GM21390 (cell line): ENCODE results near the gene PADI3.
"Not testable (repeated sequence)": the region's sequence is repeated elsewhere in the genome, so short reads cannot be mapped to it uniquely, and the experiment has no call there.

Experiments
- ATAC-seq: cut with Tn5 transposase; IDR thresholded peaks from one replicate; pipeline ENCODE4 v1.9.1; 2021; ENCODE audit not compliant: unreplicated experiment

Gene PADI3

DNA sequence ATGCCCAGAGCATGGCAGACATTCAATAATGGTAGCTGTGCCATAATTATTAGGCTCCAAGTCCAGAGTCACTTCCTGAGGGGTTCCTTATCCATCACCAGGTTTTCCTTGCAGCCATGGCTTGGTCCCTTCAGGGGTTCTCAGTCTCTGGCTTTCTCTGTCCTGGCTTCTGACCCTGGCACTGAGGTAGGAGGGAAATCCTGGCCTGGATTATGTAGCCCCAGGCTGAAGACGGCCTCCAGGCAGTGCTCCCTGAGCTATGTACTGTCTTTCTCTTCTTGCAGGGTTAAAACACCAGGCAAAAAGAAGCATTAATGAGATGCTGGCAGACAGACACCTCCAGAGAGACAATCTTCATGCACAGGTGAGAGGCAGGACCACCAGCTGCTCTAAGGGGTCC is 9.5 kb upstream of the PADI3 start:
- ATAC-seq: no peak

DNA sequence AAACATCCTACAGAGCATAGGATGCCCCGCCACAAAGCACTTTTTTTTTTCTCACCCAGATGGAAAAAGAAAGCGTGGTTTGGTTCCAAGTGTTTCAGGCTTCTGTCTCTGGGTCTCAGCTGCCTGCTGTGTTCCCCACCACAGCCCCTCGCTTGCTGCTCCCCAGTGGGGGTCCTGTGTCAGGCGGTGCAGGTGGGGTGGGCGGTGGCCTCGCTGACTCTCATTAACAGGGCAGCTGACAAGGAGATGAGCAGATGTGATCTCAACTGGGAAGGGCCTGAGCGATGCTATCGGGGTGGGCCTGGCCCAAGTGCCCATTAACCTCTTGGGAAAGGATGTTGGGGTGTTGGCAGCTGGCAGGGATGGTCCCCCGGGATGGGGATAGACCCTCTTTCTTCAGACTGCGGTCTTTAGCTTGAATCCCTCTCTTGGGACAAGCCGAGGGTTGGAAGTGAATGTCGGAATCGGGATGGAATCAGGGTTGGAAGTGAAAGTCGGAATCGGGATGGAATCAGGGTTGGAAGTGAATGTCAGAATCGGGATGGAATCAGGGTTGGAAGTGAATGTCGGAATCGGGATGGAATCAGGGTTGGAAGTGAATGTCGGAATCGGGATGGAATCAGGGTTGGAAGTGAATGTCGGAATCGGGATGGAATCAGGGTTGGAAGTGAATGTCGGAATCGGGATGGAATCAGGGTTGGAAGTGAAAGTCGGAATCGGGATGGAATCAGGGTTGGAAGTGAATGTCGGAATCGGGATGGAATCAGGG is 7.7 kb upstream of the PADI3 start:
- not testable (repeated sequence) for ATAC-seq

DNA sequence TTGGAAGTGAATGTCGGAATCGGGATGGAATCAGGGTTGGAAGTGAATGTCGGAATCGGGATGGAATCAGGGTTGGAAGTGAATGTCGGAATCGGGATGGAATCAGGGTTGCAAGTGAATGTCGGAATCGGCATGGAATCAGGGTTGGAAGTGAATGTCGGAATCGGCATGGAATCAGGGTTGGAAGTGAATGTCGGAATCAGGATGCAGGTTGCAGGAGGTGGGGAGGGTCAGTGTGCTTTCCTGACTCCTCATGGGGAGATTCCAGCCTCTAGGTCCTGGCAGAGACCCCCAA is 7.2 kb upstream of the PADI3 start:
- ATAC-seq: not testable (repeated sequence)

DNA sequence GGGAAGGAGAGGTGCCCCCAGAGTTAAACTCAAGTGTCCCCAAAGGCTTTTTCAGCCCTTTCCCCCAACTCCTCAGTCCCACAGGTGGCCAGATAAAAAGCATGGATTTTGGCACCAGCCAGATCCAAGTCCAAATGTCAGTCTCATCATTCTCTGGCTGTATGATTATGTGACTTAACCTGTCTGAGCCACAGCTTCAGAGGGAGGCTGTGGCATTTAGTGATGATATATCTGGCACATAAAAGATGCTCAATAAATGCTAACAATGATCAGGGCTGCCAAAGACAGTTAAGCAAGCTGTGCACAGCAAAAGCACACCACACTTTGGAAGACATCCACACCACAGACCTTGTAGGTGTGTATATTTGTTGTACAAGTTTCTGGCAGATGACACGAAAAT is 5.6 kb upstream of the PADI3 start:
- no peak for ATAC-seq

DNA sequence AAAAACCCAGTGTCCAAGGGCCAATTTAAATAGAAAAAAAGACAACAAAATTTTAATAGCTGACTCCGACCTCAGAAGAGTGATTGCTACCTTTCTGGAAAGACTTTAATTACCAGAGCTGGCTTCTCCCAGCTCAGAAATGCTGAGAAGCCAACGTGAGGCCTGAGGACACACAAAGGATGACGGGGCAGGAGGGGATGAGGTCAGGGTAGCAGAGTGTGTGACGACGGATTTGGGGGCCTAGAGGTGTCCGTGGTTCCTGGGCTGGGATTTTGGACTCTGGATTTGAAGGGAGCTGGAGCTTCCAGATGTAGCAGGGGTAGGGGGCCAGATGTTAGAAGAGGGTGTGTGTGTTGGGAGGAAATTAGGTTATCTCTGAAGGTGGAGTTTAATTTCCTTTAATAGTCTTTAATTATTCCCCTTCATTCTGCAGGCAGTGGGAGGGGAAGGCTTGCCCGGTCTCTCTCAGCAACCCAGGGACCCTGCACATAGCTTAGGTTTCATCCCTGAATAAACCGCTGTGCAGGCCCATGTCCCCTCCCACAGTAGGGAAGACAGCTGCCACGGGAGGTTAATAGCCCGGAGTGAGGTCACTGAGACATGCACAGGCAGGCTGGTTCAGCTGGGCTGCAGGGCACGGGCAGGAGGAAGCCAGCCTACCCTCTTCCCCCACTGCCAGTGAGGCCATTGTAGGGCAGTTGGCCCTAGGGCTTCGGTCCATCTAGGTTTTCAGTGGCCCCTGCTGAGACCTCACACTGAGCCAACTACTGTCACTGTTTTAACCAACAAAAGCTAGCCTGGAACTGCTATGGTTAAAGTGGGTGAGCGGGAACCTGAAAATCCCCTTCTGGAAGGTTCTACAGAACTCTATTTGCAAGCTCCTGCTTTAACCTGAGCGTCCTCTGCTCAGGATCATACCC is 3.8 kb upstream of the PADI3 start:
- no peak for ATAC-seq

DNA sequence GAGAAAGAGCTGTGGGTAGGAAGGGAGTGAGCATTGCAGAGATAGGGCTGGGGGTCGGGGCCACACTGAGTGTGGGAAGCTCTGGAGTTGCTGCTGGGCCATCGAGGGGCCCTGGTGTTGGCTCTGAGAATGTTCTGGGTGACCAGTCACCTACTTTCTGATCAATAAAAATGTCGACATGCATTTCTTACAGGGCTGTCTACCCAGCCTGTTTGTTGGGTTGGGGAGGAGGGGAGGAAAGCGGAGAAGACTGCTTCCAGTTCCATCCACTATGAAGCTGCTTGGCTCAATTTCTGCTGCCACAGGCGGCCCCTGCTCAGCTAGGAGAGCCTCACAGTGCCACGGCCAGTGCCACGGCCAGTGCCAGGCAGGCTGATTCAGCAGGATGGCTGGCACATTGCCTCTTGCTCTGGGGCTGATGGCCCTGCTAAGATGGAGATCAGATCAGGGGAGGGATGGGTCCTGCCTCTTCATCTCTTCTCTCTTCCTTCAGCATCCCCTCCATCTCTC is 3.0 kb upstream of the PADI3 start:
- no peak for ATAC-seq

DNA sequence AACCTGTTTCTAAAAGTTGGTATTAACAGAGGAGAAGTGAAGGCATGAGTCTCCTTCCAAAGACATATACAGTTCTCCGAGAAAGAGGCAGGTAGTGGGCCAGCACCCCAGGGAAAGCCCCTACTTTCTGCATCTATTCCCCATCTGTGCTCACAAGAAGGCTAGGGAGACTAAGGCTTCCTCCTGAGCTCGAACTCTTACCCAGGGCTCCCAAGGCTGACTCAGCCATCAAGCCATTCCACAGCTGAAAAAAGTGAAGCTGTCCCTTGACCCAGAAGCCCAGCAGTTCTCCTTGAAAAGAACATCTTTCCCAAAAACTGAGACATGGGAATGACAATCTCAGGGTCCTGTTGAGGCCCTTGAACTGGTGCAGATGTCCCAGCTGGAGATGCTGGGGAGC is 1.9 kb upstream of the PADI3 start:
- no peak for ATAC-seq

DNA sequence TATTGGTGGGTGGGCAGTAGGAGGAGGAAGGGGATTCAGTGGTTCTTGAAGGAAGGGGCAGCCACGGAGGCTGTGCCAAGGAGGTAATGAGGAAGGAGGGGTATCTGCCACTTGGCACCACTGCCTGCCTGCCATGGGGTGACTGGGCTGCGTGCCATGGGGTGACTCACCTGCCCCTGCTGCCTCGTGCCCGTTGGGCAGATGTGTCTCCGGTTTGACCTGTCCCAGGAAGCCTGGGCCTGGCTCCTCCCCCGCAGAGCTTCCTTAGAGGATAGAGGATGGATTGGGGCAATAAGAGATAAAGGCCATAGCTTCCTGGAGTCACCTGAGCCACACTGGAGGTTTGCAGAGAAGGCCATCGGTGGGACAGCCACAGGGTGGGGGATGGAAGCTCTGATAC is 1.7 kb downstream of the PADI3 start:
- no peak for ATAC-seq

DNA sequence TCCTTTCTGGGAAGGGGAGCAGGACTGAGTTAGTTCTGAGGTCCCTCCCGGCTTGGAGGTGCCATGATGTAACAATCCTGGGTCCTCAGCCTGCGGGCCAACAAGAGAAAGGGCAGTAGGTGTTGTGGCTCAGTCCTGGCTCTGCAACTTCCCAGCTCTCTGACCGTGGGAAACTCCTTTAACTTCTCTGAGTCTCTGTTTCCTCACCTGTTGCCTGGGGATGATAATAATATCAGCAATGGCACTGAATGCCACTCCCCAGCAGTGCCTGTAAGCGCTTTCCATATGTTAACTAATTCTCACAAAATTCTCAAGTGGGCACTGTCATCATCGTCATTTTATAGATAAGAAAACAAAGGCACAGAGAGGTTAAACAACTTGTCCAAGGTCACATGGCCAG is 2.3 kb downstream of the PADI3 start:
- no peak for ATAC-seq

DNA sequence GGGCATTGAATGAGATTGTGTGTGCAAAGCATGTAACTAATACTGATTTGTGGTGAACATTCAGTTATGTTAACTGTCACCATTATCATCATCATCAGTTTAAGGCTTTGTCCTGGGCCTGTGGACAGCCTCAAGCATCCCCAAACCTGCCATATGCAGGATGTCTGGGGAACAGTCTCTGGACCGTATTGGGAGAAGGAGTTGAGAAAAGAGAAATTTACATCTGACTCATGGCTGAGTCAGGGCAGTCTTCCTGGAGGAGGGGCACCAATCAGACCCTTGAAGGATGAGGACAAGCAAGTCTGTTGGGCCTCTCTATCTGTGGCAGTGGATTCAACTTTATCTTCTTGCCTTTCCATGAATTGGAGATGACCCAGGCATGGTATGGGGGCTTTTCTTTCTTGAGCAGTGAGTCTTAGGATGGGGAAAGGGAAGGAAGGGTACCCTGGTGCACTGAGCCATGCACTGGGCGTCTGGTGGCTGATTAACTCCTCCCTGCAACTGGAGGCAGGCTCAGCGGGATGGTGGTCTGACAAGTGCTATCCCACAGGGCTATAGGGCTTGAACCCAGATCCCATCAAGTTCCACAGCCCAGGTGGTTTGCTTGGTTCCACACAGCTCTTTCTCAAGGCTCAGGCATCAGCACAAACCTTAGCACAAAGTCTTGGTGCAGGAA is 2.9 kb downstream of the PADI3 start:
- no peak for ATAC-seq

DNA sequence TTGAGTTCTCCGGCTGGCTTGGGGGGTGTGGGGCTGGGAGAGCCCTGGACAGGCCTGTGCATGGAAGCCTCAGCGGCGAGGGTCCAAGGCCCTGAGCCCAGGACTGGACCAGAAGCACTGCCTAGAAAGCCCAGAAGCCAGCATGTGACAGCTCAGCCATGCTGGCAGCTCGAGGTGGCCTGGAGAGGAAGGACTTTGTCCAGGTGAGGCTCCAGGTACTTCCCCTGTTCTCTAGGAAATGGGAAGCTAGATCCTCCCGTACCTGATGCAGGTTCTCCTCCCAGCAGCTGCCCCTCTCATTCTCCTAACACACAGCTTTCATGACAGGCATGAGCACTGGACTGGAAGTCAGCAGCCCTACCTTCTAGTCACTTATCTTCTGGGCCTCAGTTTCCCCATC is 6.4 kb downstream of the PADI3 start:
- ATAC-seq: no peak

DNA sequence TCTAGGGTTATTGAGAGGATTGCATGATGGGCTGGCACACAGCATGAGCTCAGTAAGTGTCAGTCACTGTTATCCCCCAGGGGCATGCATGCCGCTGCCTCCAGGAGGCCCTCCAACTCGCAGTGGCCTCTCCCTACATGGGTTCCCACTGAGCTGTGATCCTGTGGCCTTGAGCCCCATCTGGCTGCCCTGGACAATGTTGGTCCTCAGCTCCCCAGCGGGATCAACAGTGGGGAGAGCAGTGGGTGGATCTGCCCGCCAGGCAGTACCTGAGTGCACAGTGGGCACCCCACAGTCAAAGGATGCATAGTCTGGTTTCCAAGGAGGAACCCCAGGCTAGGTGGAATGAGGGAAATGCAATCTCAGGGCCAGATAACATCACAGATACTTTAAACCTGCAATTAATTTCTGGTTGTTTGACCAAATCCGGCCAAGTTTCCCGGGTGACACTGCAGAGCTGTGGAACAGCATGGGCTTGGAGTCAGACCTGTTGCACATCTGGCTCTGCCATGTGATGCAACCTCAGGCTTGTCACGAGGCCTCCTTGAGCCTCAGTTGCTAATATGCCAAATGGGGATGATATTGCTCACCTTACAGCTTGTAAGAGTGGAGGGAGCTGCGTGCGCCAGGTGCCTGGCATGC is 9.3 kb downstream of the PADI3 start:
- no peak for ATAC-seq

DNA sequence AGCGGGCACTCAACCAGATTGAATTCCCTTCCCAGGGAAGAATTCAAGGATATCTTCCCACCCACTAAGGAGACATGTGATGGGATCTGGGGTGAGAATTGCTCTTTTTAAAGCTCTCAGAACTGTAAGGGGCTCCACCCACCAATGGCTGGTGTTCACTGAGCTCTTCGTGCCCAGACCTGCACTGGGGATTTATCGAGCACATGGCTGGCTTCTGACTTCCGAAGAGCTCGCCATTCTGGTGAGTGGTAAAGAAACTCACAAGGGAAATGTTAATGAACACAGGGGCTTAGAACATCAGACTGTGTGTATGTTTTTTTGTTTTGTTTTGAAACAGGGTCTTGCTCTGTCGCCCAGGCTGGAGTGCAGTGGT is 9.8 kb downstream of the PADI3 start:
- no peak for ATAC-seq

DNA sequence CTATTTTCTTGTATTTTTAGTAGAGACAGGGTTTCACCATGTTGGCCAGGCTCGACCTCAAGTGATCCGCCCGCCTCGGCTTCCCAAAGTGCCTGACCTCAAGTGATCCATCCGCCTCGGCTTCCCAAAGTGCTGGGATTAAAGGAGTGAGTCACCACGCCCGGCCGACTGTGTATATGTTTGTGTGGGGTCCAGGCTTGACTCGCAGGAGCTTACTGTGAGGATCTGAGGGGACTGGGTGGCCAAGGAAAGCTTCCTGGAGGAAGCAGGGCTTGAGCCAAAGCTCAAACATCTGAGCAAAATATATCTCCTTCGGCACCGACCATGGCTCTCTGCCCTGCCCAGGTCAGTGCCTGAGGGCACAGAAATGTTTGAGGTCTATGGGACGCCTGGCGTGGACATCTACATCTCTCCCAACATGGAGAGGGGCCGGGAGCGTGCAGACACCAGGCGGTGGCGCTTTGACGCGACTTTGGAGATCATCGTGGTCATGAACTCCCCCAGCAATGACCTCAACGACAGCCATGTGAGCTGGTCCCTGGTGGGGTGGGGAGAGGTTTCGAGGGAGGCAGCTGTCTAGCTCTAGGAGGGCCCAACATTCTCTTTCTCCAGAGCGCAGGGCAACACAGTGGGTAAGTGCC is 10.5 kb downstream of the PADI3 start:
- ATAC-seq: no peak

DNA sequence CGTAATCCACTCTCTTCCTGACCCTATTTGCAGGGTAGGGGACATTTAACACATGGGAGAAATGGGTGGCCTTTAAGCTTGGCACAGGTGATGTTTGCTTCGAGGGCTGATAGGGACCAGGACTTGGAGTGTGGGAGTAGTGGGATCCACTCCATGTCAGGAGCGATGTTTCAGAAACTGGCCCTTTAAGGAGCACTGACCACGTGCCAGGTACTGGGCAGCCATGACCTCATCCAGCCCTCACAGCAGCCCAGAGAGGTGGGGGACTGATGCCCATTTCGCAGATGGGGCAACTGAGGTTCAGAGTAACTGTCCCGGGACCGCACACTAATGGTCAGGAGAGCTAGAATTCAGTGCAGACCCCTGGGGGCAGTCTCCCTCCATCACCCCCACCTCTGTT is 11.4 kb downstream of the PADI3 start:
- ATAC-seq: no peak

DNA sequence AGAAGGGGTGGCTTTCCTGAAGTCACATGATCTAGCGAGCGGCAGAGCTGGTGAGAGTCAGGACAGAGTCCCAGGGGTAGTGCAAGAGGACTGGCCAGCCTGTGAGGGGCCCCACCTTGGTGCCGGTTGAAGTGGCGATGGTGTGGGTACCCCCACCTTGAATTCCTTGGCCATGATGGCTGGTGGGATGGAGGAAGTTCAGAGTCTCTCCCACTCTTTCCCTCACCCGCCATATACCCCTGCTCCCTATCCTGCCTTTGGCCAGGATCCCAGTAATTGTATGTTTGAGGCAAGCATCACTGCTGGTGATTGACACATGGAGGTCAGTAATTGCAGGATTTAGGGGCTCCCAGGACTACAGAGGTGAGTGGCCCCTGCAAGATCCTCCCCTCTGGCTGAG is 11.8 kb downstream of the PADI3 start:
- no peak for ATAC-seq

DNA sequence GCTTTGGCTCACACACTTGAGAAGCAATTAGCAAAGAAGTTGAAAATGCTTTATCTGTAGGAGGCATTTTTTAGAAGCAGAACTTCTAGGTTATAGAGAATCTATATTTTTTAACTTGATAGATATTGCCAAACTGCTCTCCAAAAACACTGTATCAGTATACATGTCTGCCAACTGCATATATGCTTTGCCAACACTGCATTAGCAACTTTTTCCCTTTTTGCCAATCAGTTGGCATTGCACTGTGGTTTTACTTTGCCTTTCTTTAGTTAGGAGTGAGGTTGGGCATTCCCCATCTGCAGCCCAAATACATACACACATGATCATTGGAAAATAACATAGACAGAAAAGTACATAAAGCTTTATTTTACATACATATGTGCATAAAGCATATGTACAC is 15.0 kb downstream of the PADI3 start:
- ATAC-seq: no peak

DNA sequence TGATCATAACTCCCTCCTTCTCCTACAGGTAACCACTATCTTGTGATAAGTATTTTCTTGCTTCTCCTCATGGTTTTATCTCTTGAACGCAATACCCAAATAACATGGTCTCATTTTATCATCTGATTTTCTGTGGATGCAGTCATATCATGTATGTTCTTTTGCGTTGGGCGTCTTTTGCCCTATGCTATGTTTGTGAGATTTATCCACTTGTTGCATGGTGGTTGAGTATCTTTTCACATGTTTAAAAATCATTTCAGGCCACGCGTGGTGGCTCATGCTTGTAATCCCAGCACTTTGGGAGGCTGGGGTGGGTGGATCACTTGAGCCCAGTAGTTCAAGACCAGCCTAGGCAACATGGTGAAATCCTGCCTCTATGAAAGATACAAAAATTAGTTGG is 15.6 kb downstream of the PADI3 start:
- ATAC-seq: no peak

DNA sequence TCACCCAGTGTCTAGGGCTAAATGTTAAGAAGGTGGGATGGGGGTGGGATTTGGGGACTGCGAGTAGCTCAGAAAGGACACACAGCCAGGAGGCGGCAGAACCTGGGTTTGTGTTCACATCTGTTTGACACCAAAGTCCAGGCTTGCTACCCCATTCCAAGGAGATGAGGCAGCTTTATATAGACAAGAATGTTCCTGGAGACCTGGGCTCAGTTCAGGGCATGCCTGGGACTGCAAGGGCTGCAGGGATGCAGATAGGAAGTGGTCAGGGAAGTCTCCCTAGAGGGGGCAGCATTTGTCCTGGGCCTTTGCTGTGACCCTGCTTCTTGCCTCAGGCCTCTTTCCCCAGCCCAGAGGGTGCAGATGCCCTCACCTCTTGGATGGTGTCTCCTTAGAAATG is 16.3 kb downstream of the PADI3 start:
- no peak for ATAC-seq

DNA sequence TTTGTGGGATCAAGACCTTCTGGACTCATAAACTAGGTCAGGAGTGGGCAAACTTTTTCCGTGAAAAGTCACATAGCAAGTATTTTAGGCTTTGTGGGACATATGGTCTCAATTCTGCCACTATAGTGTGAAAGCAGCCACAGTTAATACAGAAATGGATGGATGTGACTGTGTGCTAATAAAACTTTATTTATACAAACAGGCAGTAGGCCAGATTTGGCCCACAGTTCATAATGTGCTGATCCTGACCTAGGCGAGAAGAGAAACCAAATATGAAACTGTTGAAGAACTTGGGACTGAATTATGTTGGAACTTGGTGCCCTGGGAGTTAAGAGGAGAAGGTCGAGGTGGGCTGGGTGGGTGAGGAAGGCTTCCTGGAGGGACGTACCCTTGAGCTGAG is 17.1 kb downstream of the PADI3 start:
- no peak for ATAC-seq
